NCI-H1417 (cell line): ENCODE results near the gene ZNF106.

Source experiments
- DNase-seq, 3 experiments: peaks; one replicate each; lab custom pipeline; 2025; lab: John Stamatoyannopoulos, UW

The ZNF106 gene

GRCh38 chr15:42490671-42491538 lies at the start of gene ZNF106:
Gene ZNF106, minus strand, starts transcription at chr15:42491141. Its CDS starts 18,852 bp downstream, at chr15:42472289.
- peak; percentile 79 to 89 (median 83) for DNase-seq

- no peak for DNase-seq
Observed at GRCh38 chr15:42533246-42533645, 42.3 kb upstream of the ZNF106 start.

GRCh38 chr15:42528970-42529369 lies 38.0 kb upstream of the ZNF106 start:
- DNase-seq, result peak in 1 of 3 experiments; percentile 13

- no peak for DNase-seq
Observed at GRCh38 chr15:42523331-42523730, 32.4 kb upstream of the ZNF106 start.

- no peak for DNase-seq
Observed at GRCh38 chr15:42511007-42511391, 20.1 kb upstream of the ZNF106 start.

- no peak for DNase-seq
Observed at GRCh38 chr15:42510258-42511006, 19.5 kb upstream of the ZNF106 start.

GRCh38 chr15:42508263-42508690 lies 17.3 kb upstream of the ZNF106 start:
- DNase-seq, result no peak

- no peak for DNase-seq
Observed at GRCh38 chr15:42507514-42507913, 16.6 kb upstream of the ZNF106 start.

- DNase-seq, result no peak
Observed at GRCh38 chr15:42504631-42505030, 13.7 kb upstream of the ZNF106 start.

- no peak for DNase-seq
Observed at GRCh38 chr15:42503825-42504224, 12.9 kb upstream of the ZNF106 start.

GRCh38 chr15:42502477-42502876 lies 11.5 kb upstream of the ZNF106 start:
- no peak for DNase-seq

GRCh38 chr15:42499858-42500609 lies 9.1 kb upstream of the ZNF106 start:
- DNase-seq, result no peak

GRCh38 chr15:42498212-42499068 lies 7.5 kb upstream of the ZNF106 start:
- no peak for DNase-seq

GRCh38 chr15:42495361-42496212 lies 4.6 kb upstream of the ZNF106 start, which contains the start of gene SNAP23:
Gene SNAP23, plus strand, starts transcription at chr15:42495634. Its CDS starts 16,213 bp downstream, at chr15:42511847.
- DNase-seq, result peak; percentile 64 to 81 (median 69)

GRCh38 chr15:42494998-42495360 lies 4.0 kb upstream of the ZNF106 start:
- peak in 2 of 3 experiments; percentile 26 to 52 for DNase-seq

- no peak for DNase-seq
Observed at GRCh38 chr15:42493679-42494078, 2.7 kb upstream of the ZNF106 start.

- no peak for DNase-seq
Observed at GRCh38 chr15:42491539-42492225, 741 bp upstream of the ZNF106 start.

GRCh38 chr15:42490291-42490670 lies 660 bp downstream of the ZNF106 start:
- no peak for DNase-seq

GRCh38 chr15:42483677-42484076 lies 7.3 kb downstream of the ZNF106 start:
- DNase-seq, result peak in 2 of 3 experiments; percentile 2 to 59

GRCh38 chr15:42482701-42483100 lies 8.2 kb downstream of the ZNF106 start:
- no peak for DNase-seq
